HEK293 (cell line): ENCODE data around the gene HNRNPUL1.
A peak's percentile ranks its signal among the peaks of the same experiment; 100 is the strongest.

Experiments used
- CTCF ChIA-PET: fragments of 350-600 bp; formaldehyde crosslinking; extraction: SDS; loops from one replicate; lab custom pipeline; 2021; ENCODE audit warnings: antibody characterized with exemption; lab: Yijun Ruan, JAX
- POLR2A ChIA-PET: fragments of 300-600 bp; formaldehyde crosslinking; extraction: SDS; loops from one replicate; lab custom pipeline; 2020; ENCODE audit warnings: antibody characterized with exemption, inconsistent platforms; lab: Yijun Ruan, JAX
- H3K27ac ChIP-seq: fragments of 200-500 bp; sonication (Bioruptor generic); 2 replicates; pipeline ENCODE4 v1.5.1; 2014; ENCODE audit warnings: low read depth, low read length, control low read depth, inconsistent platforms; ENCODE audit errors: extremely low read depth
- H3K36me3 ChIP-seq, 2 experiments: fragments of 200-500 bp in 1 of 2; sonication (Bioruptor generic) in 1 of 2; 1 replicate in 1 of 2; 2 replicates in 1 of 2; pipeline ENCODE4 v1.5.1; 2014 to 2017; ENCODE audit warnings: inconsistent platforms in 2 of 2, low read length in 2 of 2; ENCODE audit not compliant: control insufficient read depth in 2 of 2, insufficient read depth in 1 of 2
- H3K4me1 ChIP-seq: fragments of 200-500 bp; sonication (Bioruptor generic); 2 replicates; pipeline ENCODE4 v1.5.1; 2014; ENCODE audit warnings: mild to moderate bottlenecking, low read length, inconsistent platforms; ENCODE audit not compliant: control insufficient read depth, insufficient read depth
- H3K4me3 ChIP-seq: 2 replicates; pipeline ENCODE4 v1.5.1; 2011; ENCODE audit warnings: low read depth, mild to moderate bottlenecking, control low read depth, low read length, moderate library complexity
- H3K9me3 ChIP-seq: fragments of 200-500 bp; sonication (Bioruptor generic); 2 replicates; pipeline ENCODE4 v1.5.1; 2014; ENCODE audit warnings: low read depth, low read length, inconsistent platforms; ENCODE audit not compliant: control insufficient read depth, insufficient read depth
- EGR2 ChIP-seq: fragments of 450-650 bp; formaldehyde crosslinking; IDR thresholded peaks from 2 replicates; pipeline ENCODE4 v1.5.1; 2016; ENCODE audit warnings: low read depth, missing biosample characterization, missing genetic modification characterization
- KLF8 ChIP-seq: fragments of 450-650 bp; formaldehyde crosslinking; IDR thresholded peaks from 2 replicates; pipeline ENCODE4 v1.5.1; 2016; ENCODE audit warnings: missing biosample characterization, missing genetic modification characterization
- KLF9 ChIP-seq: fragments of 450-650 bp; formaldehyde crosslinking; IDR thresholded peaks from 2 replicates; pipeline ENCODE4 v1.5.1; 2016; ENCODE audit warnings: missing biosample characterization, missing genetic modification characterization, low read depth
- SP7 ChIP-seq: fragments of 450-650 bp; formaldehyde crosslinking; IDR thresholded peaks from 2 replicates; pipeline ENCODE4 v1.5.1; 2016; ENCODE audit warnings: missing biosample characterization, missing genetic modification characterization
- ZBTB1 ChIP-seq: fragments of 450-650 bp; formaldehyde crosslinking; IDR thresholded peaks from 2 replicates; pipeline ENCODE4 v1.5.1; 2016; ENCODE audit warnings: missing biosample characterization, missing genetic modification characterization
- ZBTB20 ChIP-seq: fragments of 450-650 bp; formaldehyde crosslinking; IDR thresholded peaks from 2 replicates; pipeline ENCODE4 v1.5.1; 2016; ENCODE audit warnings: missing biosample characterization, missing genetic modification characterization
- ZFHX2 ChIP-seq: fragments of 450-650 bp; formaldehyde crosslinking; conservative IDR thresholded peaks from 2 replicates; pipeline ENCODE4 v1.5.1; 2016; ENCODE audit warnings: missing biosample characterization, missing genetic modification characterization
- ZFP3 ChIP-seq: fragments of 450-650 bp; formaldehyde crosslinking; IDR thresholded peaks from 2 replicates; pipeline ENCODE4 v1.5.1; 2016; ENCODE audit warnings: low read depth, missing biosample characterization, missing genetic modification characterization
- ZIC2 ChIP-seq: fragments of 450-650 bp; formaldehyde crosslinking; IDR thresholded peaks from 2 replicates; pipeline ENCODE4 v1.5.1; 2016; ENCODE audit warnings: missing biosample characterization, missing genetic modification characterization
- ZNF214 ChIP-seq: fragments of 450-650 bp; formaldehyde crosslinking; IDR thresholded peaks from 2 replicates; pipeline ENCODE4 v1.5.1; 2017; ENCODE audit warnings: missing biosample characterization, mild to moderate bottlenecking, missing genetic modification characterization, borderline replicate concordance
- ZNF302 ChIP-seq: fragments of 450-650 bp; formaldehyde crosslinking; IDR thresholded peaks from 2 replicates; pipeline ENCODE4 v1.5.1; 2016; ENCODE audit warnings: missing biosample characterization, missing genetic modification characterization, low read depth
- ZNF514 ChIP-seq: fragments of 450-650 bp; formaldehyde crosslinking; IDR thresholded peaks from 2 replicates; pipeline ENCODE4 v1.5.1; 2016; ENCODE audit warnings: missing biosample characterization, missing genetic modification characterization
- ZNF600 ChIP-seq: fragments of 450-650 bp; formaldehyde crosslinking; IDR thresholded peaks from 2 replicates; pipeline ENCODE4 v1.5.1; 2016; ENCODE audit warnings: missing biosample characterization, missing genetic modification characterization
- ZNF621 ChIP-seq: fragments of 450-650 bp; formaldehyde crosslinking; IDR thresholded peaks from 2 replicates; pipeline ENCODE4 v1.5.1; 2017; ENCODE audit warnings: missing biosample characterization, missing genetic modification characterization
- ZNF677 ChIP-seq: fragments of 450-650 bp; IDR thresholded peaks from 2 replicates; pipeline ENCODE4 v1.5.0; 2018; ENCODE audit warnings: missing biosample characterization, mild to moderate bottlenecking, missing genetic modification characterization, moderate library complexity
- ZNF701 ChIP-seq: fragments of 450-650 bp; formaldehyde crosslinking; IDR thresholded peaks from 2 replicates; pipeline ENCODE4 v1.5.1; 2016; ENCODE audit warnings: missing biosample characterization, missing genetic modification characterization
- TF ChIP-seq, protein P1 (sequence below): fragments of 450-650 bp; formaldehyde crosslinking; conservative IDR thresholded peaks from 2 replicates; pipeline ENCODE4 v1.5.1; 2016; ENCODE audit warnings: low read depth, missing biosample characterization, missing genetic modification characterization
- TF ChIP-seq, protein P2 (sequence below): fragments of 450-650 bp; formaldehyde crosslinking; IDR thresholded peaks from 2 replicates; pipeline ENCODE4 v1.5.1; 2016; ENCODE audit warnings: missing biosample characterization, missing genetic modification characterization
- TF ChIP-seq, protein P3 (sequence below): fragments of 450-650 bp; formaldehyde crosslinking; IDR thresholded peaks from 2 replicates; pipeline ENCODE4 v1.5.1; 2016; ENCODE audit warnings: missing biosample characterization, missing genetic modification characterization

Gene HNRNPUL1

DNA sequence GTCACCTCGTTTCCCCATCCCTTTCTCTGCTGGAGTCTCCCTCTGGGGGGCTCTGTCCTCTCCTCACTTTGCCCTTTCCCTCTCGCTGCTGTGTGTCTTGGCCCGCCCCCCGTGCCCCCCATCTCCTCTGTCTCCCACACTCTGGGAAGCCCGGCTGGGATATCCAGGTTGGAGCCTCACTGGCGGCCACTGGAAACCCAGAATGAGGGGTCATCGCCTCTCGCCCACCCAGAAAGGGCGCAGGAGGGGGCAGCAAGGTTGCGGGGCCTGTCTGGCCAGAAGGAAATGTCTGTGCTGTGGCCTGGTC lies 61.4 kb downstream of the HNRNPUL1 start:
- peak overlapping the region; percentile 28; the same call in 1 of the 2 replicates for H3K27ac ChIP-seq
- ChIA-PET POLR2A (interaction anchor here (0.6 to 2.5 kb wide), 6 partner anchors 14 to 136 kb away, joined by 3 to 10 read pairs (median 4); partner anchors contain the start of gene HNRNPUL1), CTCF (interaction anchor here (0.7 to 1.7 kb wide), 3 partner anchors 27 to 381 kb away, joined by 3 to 9 read pairs (median 7); partner anchors contain the start of gene TGFB1)
- H3K36me3 ChIP-seq = peaks cover 17 to 41% of the 10 kb centered on the region in 2 experiments; a peak in 2 of 3 replicates
- H3K4me3 ChIP-seq = no peak overlapping the region
- peaks cover 22% of the 10 kb centered on the region for H3K4me1 ChIP-seq
- H3K9me3 ChIP-seq = no peaks in the 10 kb centered on the region
- no peak for TF ChIP-seq ZNF214

DNA sequence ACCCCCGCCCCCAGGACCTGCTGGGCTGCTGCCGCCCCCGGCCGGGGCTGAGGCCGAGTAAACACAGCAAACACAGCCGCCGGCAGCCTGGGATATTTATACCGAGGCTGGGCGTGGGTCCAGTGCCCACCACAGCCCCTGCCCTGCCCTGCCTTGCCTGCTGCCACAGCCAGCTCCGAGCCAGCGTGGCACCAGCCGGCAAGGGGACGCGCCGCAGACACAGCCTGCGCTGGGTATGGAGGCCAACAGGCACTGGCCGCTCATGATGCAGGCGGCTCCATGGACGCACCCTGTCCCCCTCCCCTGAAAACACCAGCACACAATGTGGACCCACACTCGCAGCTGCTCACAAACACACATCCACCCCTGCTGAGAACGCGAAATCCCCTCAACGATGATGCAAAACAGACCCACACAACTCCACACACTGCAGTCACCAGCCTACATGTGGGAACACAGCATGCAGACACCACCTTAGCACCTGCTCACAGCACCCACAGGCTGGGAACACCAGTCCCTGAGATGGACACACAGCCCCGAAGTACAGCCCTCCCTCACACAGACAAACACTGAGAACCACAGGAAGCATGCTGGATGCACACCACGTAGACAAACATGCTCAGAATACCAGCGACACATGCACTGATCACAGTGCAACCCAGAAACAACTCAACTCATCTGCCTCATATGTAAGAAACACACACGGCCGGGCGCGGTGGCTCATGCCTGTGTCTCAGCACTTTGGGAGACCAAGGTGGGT lies 62.0 kb downstream of the HNRNPUL1 start:
- TF ChIP-seq ZNF514 (tag by site-specific recombination) = no peak
- TF ChIP-seq ZIC2 (tag by site-specific recombination) = peak; percentile 58; the same call in 1 of the 2 replicates
- peak; percentile 20; the same call in 1 of the 2 replicates for TF ChIP-seq ZBTB20 (tag by site-specific recombination)
- TF ChIP-seq ZFHX2 (tag by site-specific recombination) = peak; percentile 76
- no peak for TF ChIP-seq ZNF302 (tag by site-specific recombination)
- 0 out of 2 replicates have a peak, but pooled peaks have one; percentile 20 for TF ChIP-seq KLF8
- no peak for TF ChIP-seq SP7 (tag by site-specific recombination)
- peak; percentile 41; the same call in 1 of the 2 replicates for TF ChIP-seq ZNF600 (tag by site-specific recombination)
- TF ChIP-seq EGR2 (tag by site-specific recombination) = peak; percentile 52
- no peak for TF ChIP-seq ZNF701 (tag by site-specific recombination)
- CTCF ChIA-PET = interaction anchor here (0.9 to 1.3 kb wide), 3 partner anchors 27 to 237 kb away, joined by 3 to 7 read pairs (median 4); no protein-coding TSS in a partner anchor
- H3K9me3 ChIP-seq = no peaks in the 10 kb centered on the region
- peaks cover 22% of the 10 kb centered on the region for H3K4me1 ChIP-seq
- H3K36me3 ChIP-seq = peaks cover 18 to 39% of the 10 kb centered on the region in 2 experiments; a peak in 2 of 3 replicates
- peak overlapping the region; percentile 28; the same call in 1 of the 2 replicates for H3K27ac ChIP-seq
- POLR2A ChIA-PET = interaction anchor here (0.6 to 2.5 kb wide), 4 partner anchors 27 to 136 kb away, joined by 4 to 10 read pairs (median 4); partner anchors contain the start of gene HNRNPUL1
- no peak overlapping the region for H3K4me3 ChIP-seq

DNA sequence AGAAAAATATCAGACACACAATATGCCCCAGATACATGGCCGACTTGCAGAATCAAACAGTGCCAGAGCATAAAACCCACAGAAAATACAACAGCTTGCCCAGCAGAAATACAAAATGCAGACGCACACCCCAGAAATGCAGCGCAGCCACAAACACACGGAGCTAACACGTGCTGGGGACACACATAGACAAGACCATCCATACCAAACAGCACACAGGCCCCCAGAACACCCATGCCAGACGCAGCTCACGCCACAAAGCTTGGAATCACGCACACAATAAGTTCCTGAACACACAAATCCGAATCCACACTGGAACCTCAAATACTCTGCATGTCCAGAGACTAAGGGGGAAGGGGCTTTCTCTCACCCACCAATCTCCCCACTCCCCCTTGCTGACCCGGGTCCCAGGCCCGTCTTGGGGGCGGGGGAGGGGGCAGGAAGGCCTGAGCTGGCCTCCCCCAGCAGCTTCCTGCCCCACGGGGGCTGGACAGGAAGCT lies 63.0 kb downstream of the HNRNPUL1 start:
- H3K4me1 ChIP-seq = peaks cover 22% of the 10 kb centered on the region

DNA sequence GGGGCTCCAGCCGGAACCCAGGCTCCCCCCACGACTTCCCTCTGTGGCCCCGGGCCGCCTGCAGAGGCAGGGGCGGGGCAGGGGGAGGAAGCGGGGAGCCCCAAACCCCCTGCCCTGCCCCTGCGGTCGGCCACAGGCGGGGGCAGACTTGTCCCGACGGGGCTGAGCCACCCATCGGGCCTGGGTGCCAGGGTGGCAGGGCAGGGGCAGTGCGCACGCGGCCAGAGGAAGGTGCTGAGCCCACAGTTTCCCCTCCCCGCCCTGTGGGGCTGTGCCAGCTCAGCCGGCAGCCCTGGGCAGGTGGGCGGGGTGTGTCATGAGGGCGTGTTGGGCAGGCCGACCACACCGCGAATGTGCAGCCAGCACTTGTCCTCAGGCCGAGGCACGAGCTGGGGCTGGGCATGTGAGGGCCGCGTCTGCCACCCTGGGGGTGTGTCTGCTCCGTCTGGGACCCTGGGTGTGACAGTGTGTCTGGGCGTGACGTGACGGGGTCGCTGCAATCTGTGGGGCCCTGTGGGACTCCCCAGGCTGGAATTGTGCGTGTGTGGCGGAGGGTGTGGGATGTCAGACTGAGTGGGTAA lies 63.5 kb downstream of the HNRNPUL1 start:
- peaks cover 24 to 41% of the 10 kb centered on the region in 2 experiments; a peak in 2 of 3 replicates for H3K36me3 ChIP-seq
- ChIA-PET CTCF (interaction anchor here (0.7 to 0.9 kb wide), 3 partner anchors 24 to 236 kb away, joined by 3 to 4 read pairs (median 3); no protein-coding TSS in a partner anchor), POLR2A (interaction anchor here (1.1 to 1.8 kb wide), 4 partner anchors 9 to 111 kb away, joined by 3 to 7 read pairs (median 4); no protein-coding TSS in a partner anchor)
- H3K4me1 ChIP-seq = peaks cover 21% of the 10 kb centered on the region
- H3K4me3 ChIP-seq = no peak overlapping the region
- H3K27ac ChIP-seq = no peak overlapping the region
- no peaks in the 10 kb centered on the region for H3K9me3 ChIP-seq
- TF ChIP-seq, protein P1, sequence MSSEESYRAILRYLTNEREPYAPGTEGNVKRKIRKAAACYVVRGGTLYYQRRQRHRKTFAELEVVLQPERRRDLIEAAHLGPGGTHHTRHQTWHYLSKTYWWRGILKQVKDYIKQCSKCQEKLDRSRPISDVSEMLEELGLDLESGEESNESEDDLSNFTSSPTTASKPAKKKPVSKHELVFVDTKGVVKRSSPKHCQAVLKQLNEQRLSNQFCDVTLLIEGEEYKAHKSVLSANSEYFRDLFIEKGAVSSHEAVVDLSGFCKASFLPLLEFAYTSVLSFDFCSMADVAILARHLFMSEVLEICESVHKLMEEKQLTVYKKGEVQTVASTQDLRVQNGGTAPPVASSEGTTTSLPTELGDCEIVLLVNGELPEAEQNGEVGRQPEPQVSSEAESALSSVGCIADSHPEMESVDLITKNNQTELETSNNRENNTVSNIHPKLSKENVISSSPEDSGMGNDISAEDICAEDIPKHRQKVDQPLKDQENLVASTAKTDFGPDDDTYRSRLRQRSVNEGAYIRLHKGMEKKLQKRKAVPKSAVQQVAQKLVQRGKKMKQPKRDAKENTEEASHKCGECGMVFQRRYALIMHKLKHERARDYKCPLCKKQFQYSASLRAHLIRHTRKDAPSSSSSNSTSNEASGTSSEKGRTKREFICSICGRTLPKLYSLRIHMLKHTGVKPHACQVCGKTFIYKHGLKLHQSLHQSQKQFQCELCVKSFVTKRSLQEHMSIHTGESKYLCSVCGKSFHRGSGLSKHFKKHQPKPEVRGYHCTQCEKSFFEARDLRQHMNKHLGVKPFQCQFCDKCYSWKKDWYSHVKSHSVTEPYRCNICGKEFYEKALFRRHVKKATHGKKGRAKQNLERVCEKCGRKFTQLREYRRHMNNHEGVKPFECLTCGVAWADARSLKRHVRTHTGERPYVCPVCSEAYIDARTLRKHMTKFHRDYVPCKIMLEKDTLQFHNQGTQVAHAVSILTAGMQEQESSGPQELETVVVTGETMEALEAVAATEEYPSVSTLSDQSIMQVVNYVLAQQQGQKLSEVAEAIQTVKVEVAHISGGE (tag by site-specific recombination) = no peak
- TF ChIP-seq ZNF701 (tag by site-specific recombination) = no peak
- no peak for TF ChIP-seq ZBTB1 (tag by site-specific recombination)
- TF ChIP-seq ZNF677 (tag by site-specific recombination) = no peak
- peak; percentile 57 for TF ChIP-seq KLF9 (tag by site-specific recombination)
- TF ChIP-seq, protein P2, sequence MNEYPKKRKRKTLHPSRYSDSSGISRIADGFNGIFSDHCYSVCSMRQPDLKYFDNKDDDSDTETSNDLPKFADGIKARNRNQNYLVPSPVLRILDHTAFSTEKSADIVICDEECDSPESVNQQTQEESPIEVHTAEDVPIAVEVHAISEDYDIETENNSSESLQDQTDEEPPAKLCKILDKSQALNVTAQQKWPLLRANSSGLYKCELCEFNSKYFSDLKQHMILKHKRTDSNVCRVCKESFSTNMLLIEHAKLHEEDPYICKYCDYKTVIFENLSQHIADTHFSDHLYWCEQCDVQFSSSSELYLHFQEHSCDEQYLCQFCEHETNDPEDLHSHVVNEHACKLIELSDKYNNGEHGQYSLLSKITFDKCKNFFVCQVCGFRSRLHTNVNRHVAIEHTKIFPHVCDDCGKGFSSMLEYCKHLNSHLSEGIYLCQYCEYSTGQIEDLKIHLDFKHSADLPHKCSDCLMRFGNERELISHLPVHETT = no peak
- TF ChIP-seq ZFHX2 (tag by site-specific recombination) = peak; percentile 93
- TF ChIP-seq ZNF621 = no peak

More for the DNA sequence above, 63.0 kb downstream of the HNRNPUL1 start:
- Histone ChIP-seq H3K36me3 (peaks cover 27 to 41% of the 10 kb centered on the region in 2 experiments; a peak in 2 of 3 replicates), H3K27ac (no peak overlapping the region), H3K9me3 (no peaks in the 10 kb centered on the region)
- TF ChIP-seq ZFHX2 (tag by site-specific recombination) (no peak), ZFP3 (no peak)
- TF ChIP-seq, protein P3, sequence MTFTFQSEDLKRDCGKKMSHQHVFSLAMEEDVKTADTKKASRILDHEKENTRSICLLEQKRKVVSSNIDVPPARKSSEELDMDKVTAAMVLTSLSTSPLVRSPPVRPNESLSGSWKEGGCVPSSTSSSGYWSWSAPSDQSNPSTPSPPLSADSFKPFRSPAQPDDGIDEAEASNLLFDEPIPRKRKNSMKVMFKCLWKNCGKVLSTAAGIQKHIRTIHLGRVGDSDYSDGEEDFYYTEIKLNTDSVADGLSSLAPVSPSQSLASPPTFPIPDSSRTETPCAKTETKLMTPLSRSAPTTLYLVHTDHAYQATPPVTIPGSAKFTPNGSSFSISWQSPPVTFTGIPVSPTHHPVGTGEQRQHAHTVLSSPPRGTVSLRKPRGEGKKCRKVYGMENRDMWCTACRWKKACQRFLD (tag by site-specific recombination) = no peak
- TF ChIP-seq, all 188 proteins: peak for 0
- no peak overlapping the region for H3K4me3 ChIP-seq
- POLR2A ChIA-PET = interaction anchor here (1.2 to 1.8 kb wide), 3 partner anchors 9 to 112 kb away, joined by 4 to 7 read pairs (median 5); no protein-coding TSS in a partner anchor
- CTCF ChIA-PET = interaction anchor here (0.9 kb wide), 2 partner anchors 26 to 236 kb away, joined by 3 to 4 read pairs; no protein-coding TSS in a partner anchor
